ENCODE measurements around the gene FEV. TPM values are rescaled to one million over a fixed set of nuclear protein-coding genes. Genes with fewer than 3 reads are reported as not detected.

The FEV gene
- total RNA-seq, 4 donors from 2014 or later = not detected

DNA sequence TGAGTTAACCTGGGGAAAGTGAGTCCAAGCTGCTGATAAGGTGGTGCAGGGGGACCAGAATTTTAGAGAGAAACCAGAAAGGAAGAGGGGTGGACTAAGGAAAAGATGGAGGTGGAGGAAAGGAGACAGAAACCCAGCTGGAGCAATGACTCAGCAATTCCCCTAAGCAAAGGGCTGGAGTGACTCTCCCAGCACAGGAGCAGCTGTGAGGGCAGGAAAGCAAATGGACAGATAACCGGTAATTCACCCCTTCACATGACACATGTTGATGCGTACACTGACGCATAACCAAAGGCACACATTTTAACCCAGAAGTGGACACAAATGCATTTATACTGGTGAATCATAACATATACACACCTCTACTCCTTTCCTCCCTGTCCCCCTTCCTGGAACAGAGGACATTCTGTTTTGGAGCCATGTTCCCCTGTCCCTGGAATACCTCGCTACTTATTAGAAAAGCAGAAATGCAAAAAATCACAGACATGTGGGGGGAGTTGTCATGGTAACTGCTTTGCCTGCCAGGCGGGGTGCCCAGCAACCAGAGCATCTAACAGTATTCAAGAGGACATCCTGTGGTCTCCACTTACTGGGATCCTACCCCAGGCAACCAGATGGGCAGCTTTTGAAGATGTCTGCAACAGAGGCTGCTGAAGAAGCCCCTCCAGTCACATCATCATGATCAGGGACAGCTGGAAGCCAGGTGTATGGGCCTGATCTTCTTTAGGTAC, 20.8 kb downstream of the FEV start:
- TF ChIP-seq EP300 (IDR thresholded peaks at IDR 0.05) (no peak), POLR2A (IDR thresholded peaks at IDR 0.05) (no peak), POLR2AphosphoS5 (IDR thresholded peaks at IDR 0.05) (no peak)
- TF ChIP-seq, protein P1, sequence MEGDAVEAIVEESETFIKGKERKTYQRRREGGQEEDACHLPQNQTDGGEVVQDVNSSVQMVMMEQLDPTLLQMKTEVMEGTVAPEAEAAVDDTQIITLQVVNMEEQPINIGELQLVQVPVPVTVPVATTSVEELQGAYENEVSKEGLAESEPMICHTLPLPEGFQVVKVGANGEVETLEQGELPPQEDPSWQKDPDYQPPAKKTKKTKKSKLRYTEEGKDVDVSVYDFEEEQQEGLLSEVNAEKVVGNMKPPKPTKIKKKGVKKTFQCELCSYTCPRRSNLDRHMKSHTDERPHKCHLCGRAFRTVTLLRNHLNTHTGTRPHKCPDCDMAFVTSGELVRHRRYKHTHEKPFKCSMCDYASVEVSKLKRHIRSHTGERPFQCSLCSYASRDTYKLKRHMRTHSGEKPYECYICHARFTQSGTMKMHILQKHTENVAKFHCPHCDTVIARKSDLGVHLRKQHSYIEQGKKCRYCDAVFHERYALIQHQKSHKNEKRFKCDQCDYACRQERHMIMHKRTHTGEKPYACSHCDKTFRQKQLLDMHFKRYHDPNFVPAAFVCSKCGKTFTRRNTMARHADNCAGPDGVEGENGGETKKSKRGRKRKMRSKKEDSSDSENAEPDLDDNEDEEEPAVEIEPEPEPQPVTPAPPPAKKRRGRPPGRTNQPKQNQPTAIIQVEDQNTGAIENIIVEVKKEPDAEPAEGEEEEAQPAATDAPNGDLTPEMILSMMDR (IDR thresholded peaks at IDR 0.05) = no peak
- 19 to 47% methylated on average over 2 to 3 of the region's 5 CpGs for WGBS, 2 donors (ENCODE audit: low coverage in 1 of 2)
- no peak overlapping the region for H3K27ac ChIP-seq

DNA sequence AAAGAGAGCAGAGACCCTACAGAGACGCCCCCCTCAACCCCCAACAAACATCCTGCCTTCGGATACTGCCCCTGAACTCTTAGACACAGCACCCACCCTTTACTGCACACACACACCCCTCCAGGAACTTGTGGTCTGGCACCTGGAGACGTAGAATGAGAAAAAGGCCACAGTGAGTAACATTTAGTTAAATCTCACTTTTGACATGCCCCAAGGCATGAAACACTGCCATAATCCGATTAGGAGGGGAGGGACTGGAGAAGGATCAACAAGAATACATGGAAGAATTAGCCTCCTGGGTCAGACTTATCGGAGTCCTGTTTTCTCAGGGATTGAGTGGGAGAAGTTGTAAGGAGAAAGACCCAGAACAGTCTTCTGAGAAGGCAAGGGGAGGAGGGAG, 21.4 kb downstream of the FEV start:
- H3K27ac ChIP-seq = no peak overlapping the region
- H3K4me3 ChIP-seq = no peak overlapping the region
- TF ChIP-seq EP300 (IDR thresholded peaks at IDR 0.05) = no peak
- TF ChIP-seq, protein P1 (IDR thresholded peaks at IDR 0.05) = no peak
- no peak for TF ChIP-seq POLR2A (IDR thresholded peaks at IDR 0.05)
- TF ChIP-seq POLR2AphosphoS5 (IDR thresholded peaks at IDR 0.05) = no peak
- peaks cover 98% of the 10 kb centered on the region for H3K27me3 ChIP-seq
- no peak for ATAC-seq
- no peaks in the 10 kb centered on the region for H3K36me3 ChIP-seq
- peaks cover 0 to 31% (median 5%) of the 10 kb centered on the region in 3 donors for H3K4me1 ChIP-seq
- 18 to 20% methylated on average over 3 to 5 of the region's 5 CpGs for WGBS, 2 donors (ENCODE audit: low coverage in 1 of 2)
- H3K9me3 ChIP-seq = no peaks in the 10 kb centered on the region

More for the DNA sequence above, 20.8 kb downstream of the FEV start:
- Histone ChIP-seq H3K36me3 (no peaks in the 10 kb centered on the region), H3K4me1 (peaks cover 0 to 28% (median 5%) of the 10 kb centered on the region in 3 donors), H3K9me3 (no peaks in the 10 kb centered on the region), H3K4me3 (no peak overlapping the region), H3K27me3 (peaks cover 97% of the 10 kb centered on the region)
- ATAC-seq = no peak

- H3K4me1 ChIP-seq = peaks cover 0 to 31% (median 5%) of the 10 kb centered on the region in 3 donors
- 0 to 3% methylated on average over 5 to 14 of the region's 42 CpGs for WGBS, 2 donors (ENCODE audit: low coverage in 1 of 2)
- H3K27me3 ChIP-seq = peaks cover 98% of the 10 kb centered on the region
- H3K27ac ChIP-seq = no peak overlapping the region
- TF ChIP-seq, protein P1 (IDR thresholded peaks at IDR 0.05) = no peak
- TF ChIP-seq POLR2A (IDR thresholded peaks at IDR 0.05) (no peak), POLR2AphosphoS5 (IDR thresholded peaks at IDR 0.05) (no peak), EP300 (IDR thresholded peaks at IDR 0.05) (no peak)
- no peak overlapping the region for H3K4me3 ChIP-seq
- no peaks in the 10 kb centered on the region for H3K36me3 ChIP-seq
- no peaks in the 10 kb centered on the region for H3K9me3 ChIP-seq
- ATAC-seq = no peak
Measured at GRCh38 chr2:218962859-218963492, 22.0 kb downstream of the FEV start.

DNA sequence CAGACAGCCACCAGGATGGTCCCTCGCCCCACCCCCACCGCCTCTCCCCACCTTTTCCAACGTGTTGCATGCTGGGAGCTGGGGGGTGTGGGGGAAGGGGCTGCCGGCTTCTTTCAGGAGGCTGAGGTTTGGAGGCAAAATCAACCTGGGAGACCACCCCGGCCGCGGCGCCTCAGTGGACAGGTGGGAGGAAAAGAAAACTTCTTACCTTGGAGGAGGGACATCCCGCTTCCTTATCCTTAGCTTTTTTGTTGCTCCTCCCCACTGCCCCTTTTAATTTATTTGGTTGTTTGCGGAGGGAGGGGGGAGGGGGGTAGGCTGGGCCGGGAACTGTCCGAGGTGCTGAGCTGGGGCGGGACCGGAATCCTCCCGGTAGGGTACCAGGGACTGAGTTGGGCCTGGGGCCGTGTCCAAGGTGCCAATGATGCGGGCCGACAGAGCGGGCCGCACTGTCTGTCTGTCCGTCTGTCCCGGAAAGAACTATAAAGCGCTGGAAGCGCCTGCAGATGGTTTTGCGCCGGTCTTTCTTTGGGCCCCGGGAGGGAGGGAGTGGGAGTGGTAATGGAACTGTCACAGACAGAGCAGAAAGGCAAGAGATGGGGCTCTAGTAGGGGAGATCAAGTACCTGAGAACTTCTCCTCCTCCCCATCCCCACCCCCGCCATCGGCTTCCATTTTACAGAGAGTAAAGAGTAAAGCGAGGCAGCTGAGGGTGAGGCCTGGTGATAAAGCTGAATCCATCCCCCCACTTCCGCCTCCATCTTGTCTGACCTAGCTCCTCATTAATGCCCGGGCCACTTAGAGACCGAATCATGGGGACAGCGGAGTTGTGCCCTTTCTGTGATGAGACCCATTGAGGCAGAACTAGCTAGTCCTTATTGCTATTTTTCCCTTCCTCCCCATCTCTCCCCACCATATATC, 23.1 kb downstream of the FEV start:
- TF ChIP-seq POLR2AphosphoS5 (IDR thresholded peaks at IDR 0.05) = no peak
- no peak overlapping the region for H3K4me3 ChIP-seq
- H3K27ac ChIP-seq = no peak overlapping the region
- 24 to 25% methylated on average over 2 to 12 of the region's 34 CpGs for WGBS, 2 donors (ENCODE audit: low coverage in 1 of 2)
- no peaks in the 10 kb centered on the region for H3K36me3 ChIP-seq
- H3K9me3 ChIP-seq = no peaks in the 10 kb centered on the region
- H3K27me3 ChIP-seq = peaks cover 98% of the 10 kb centered on the region
- no peak for ATAC-seq
- peaks cover 0 to 31% (median 5%) of the 10 kb centered on the region in 3 donors for H3K4me1 ChIP-seq

DNA sequence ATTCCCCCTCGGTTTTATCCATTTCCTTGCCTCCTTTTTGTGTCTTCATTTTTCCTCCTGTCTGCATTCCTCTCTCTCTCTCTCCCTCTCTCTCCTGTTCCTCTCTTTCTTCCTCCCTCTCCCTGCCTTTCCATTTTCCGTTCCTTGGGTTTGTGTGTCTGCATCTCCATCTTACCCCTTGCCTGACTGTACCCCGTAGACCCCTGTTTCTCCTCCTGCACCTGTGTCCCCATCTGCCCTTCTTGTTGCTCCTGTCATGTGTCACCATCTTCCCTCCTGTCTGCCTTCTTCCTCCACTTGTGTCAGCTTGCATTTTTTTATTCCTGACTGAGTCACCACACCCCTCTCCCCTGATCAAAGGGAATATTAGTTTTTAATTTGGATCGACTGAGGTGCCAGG, 23.8 kb downstream of the FEV start:
- no peak for ATAC-seq
- peaks cover 100% of the 10 kb centered on the region for H3K27me3 ChIP-seq

More for the DNA sequence above, 23.8 kb downstream of the FEV start:
- Histone ChIP-seq H3K4me1 (peaks cover 0 to 31% (median 5%) of the 10 kb centered on the region in 3 donors), H3K36me3 (no peaks in the 10 kb centered on the region), H3K27ac (no peak overlapping the region), H3K4me3 (no peak overlapping the region), H3K9me3 (no peaks in the 10 kb centered on the region)
- WGBS, 2 donors (ENCODE audit: low coverage in 1 of 2) = 0 to 2% methylated on average over 3 to 4 of the region's 4 CpGs
- TF ChIP-seq, protein P1 (IDR thresholded peaks at IDR 0.05) = no peak
- no peak for TF ChIP-seq POLR2A (IDR thresholded peaks at IDR 0.05)
- TF ChIP-seq POLR2AphosphoS5 (IDR thresholded peaks at IDR 0.05) = no peak
- TF ChIP-seq EP300 (IDR thresholded peaks at IDR 0.05) = no peak

All from gastroesophageal sphincter (tissue), 4 donors.